ENCODE data around the gene C2. TPM values are rescaled to one million over a fixed set of nuclear protein-coding genes. Genes with fewer than 3 reads are reported as not detected.

C2 gene
- total RNA-seq, 1 experiment from 2014 or later, result 0.66 TPM

GRCh38 chr6:31966506-31966905 lies 39.0 kb downstream of the C2 start:
- H3K4me3 Mint-ChIP-seq, result no peak overlapping the region

More at GRCh38 chr6:31966506-31966905, 39.0 kb downstream of the C2 start:
- peaks cover 49 to 88% (median 84%) of the 10 kb centered on the region in 3 experiments; a peak in 6 of 7 replicates for H3K36me3 Mint-ChIP-seq (ENCODE audit: insufficient read depth in 1 of 3, low read depth in 3 of 3)
- H4K91ac ChIP-seq (ENCODE audit: insufficient read length, low read depth, low read length), result no peak overlapping the region
- no peak overlapping the region for H2AFZ ChIP-seq (ENCODE audit: low read length)
- H3K4me1 ChIP-seq (ENCODE audit: insufficient read depth, low read length), result no peaks in the 10 kb centered on the region
- no peaks in the 10 kb centered on the region for H3K27me3 ChIP-seq (ENCODE audit: insufficient read depth, low read length)
- H3K4ac ChIP-seq (ENCODE audit: low read depth, low read length), result no peak overlapping the region
- H3K79me1 ChIP-seq (ENCODE audit: insufficient read depth, low read depth, low read length, poor library complexity, severe bottlenecking), result no peaks in the 10 kb centered on the region
- no peak overlapping the region for H3K14ac ChIP-seq (ENCODE audit: insufficient read depth, low read length)
- no peak overlapping the region for H3K4me2 ChIP-seq (ENCODE audit: insufficient read depth, insufficient read length, low read length)
- no peaks in the 10 kb centered on the region for H3K9me3 ChIP-seq (ENCODE audit: control insufficient read depth, low read depth, low read length)
- H2BK20ac ChIP-seq (ENCODE audit: low read depth, low read length, poor library complexity, severe bottlenecking), result no peak overlapping the region
- H2BK5ac ChIP-seq (ENCODE audit: insufficient read length, low read length), result no peak overlapping the region
- H4K8ac ChIP-seq (replicated peaks; ENCODE audit: insufficient read length, low read depth, low read length), result no peak overlapping the region
- H3K9ac ChIP-seq (ENCODE audit: extremely low read depth, insufficient read length, low read length), result no peak overlapping the region
- H2BK120ac ChIP-seq (ENCODE audit: low read depth, low read length, poor library complexity, severe bottlenecking), result no peak overlapping the region
- no peak for DNase-seq
- whole genome bisulfite sequencing (ENCODE audit: extremely low coverage, insufficient read length, low lambda C conversion rate), result no CpG with 5 or more reads among the region's 7 CpGs
- peaks cover 0 to 4% of the 10 kb centered on the region in 2 experiments; a peak in 1 of 4 replicates for H3K4me1 Mint-ChIP-seq
- no peak overlapping the region for H3K27ac ChIP-seq (ENCODE audit: insufficient read length, low read depth, low read length)
- H2AK5ac ChIP-seq (ENCODE audit: insufficient read length, low read length), result no peak overlapping the region
- no peak overlapping the region for H3T11ph ChIP-seq (ENCODE audit: low read length)
- H3K56ac ChIP-seq (ENCODE audit: insufficient read length, low read depth, low read length), result no peak overlapping the region
- no peaks in the 10 kb centered on the region for H3K9me3 Mint-ChIP-seq
- H2BK12ac ChIP-seq (ENCODE audit: insufficient read length, low read depth, low read length), result no peak overlapping the region
- no peaks in the 10 kb centered on the region for H3K23me2 ChIP-seq (ENCODE audit: insufficient read length, low read depth, low read length, poor library complexity, severe bottlenecking)
- H4K20me1 ChIP-seq (ENCODE audit: control insufficient read depth, insufficient read depth, insufficient read length), result no peaks in the 10 kb centered on the region
- no peak overlapping the region for H3K23ac ChIP-seq (ENCODE audit: insufficient read length, low read depth, low read length)
- H3K27ac Mint-ChIP-seq, result no peak overlapping the region
- no peaks in the 10 kb centered on the region; the same call in 1 of the 2 replicates for H3K79me2 ChIP-seq (ENCODE audit: insufficient read depth, low read length)
- no peak overlapping the region for H4K5ac ChIP-seq (ENCODE audit: insufficient read length, low read depth, low read length)
- H2BK15ac ChIP-seq (ENCODE audit: low read depth, low read length), result no peak overlapping the region
- no peak for TF ChIP-seq CTCF (conservative IDR thresholded peaks at IDR 0.05)
- H3K27me3 Mint-ChIP-seq (ENCODE audit: low read depth), result no peaks in the 10 kb centered on the region; the same call in 1 of the 2 replicates
- H3K18ac ChIP-seq (ENCODE audit: insufficient read length, low read depth, low read length), result no peak overlapping the region

All from H9 (cell line).